Measurements from ENCODE around the gene ARHGAP20.

The ARHGAP20 gene

GRCh38 chr11:110654456-110654855, 57.8 kb downstream of the ARHGAP20 start:
- TF ChIP-seq ZBTB6 (tag by site-specific recombination; IDR thresholded peaks at IDR 0.05) (no peak), ZNF48 (tag by site-specific recombination; IDR thresholded peaks at IDR 0.05) (no peak), ZNF426 (tag by site-specific recombination; IDR thresholded peaks at IDR 0.05) (no peak), ZNF221 (tag by site-specific recombination; IDR thresholded peaks at IDR 0.05; ENCODE audit: borderline replicate concordance) (no peak), ZNF610 (tag by site-specific recombination; IDR thresholded peaks at IDR 0.05; ENCODE audit: borderline replicate concordance) (no peak), GLIS1 (tag by site-specific recombination; IDR thresholded peaks at IDR 0.05) (no peak), ZNF580 (tag by site-specific recombination; IDR thresholded peaks at IDR 0.05) (no peak), ZBTB48 (tag by site-specific recombination; IDR thresholded peaks at IDR 0.05) (no peak), ZNF175 (tag by site-specific recombination; IDR thresholded peaks at IDR 0.05) (no peak), TSHZ1 (tag by site-specific recombination; IDR thresholded peaks at IDR 0.05; ENCODE audit: borderline replicate concordance) (no peak), PRDM6 (tag by site-specific recombination; IDR thresholded peaks at IDR 0.05) (no peak), YY1 (tag by site-specific recombination; IDR thresholded peaks at IDR 0.05) (no peak), ZNF239 (tag by site-specific recombination; IDR thresholded peaks at IDR 0.05) (no peak), ZNF624 (tag by site-specific recombination; IDR thresholded peaks at IDR 0.05) (no peak), KLF17 (tag by site-specific recombination; IDR thresholded peaks at IDR 0.05) (no peak), ZBTB20 (tag by site-specific recombination; IDR thresholded peaks at IDR 0.05) (no peak), WT1 (tag by site-specific recombination; IDR thresholded peaks at IDR 0.05) (no peak), ZNF394 (tag by site-specific recombination; IDR thresholded peaks at IDR 0.05; ENCODE audit: borderline replicate concordance) (no peak)
- Histone ChIP-seq H3K4me1 (ENCODE audit: control insufficient read depth, insufficient read depth, low read length) (no peaks in the 10 kb centered on the region), H3K4me3 (ENCODE audit: low read depth, low read length) (no peak overlapping the region), H3K9me3 (ENCODE audit: control insufficient read depth, insufficient read depth, low read depth, low read length) (no peaks in the 10 kb centered on the region), H3K27ac (ENCODE audit: extremely low read depth, low read depth, low read length) (no peak overlapping the region), H3K36me3 (ENCODE audit: control insufficient read depth in 2 of 2, insufficient read depth in 1 of 2, low read length in 2 of 2) (no peaks in the 10 kb centered on the region)
- POLR2A ChIA-PET, result no interaction called here
- CTCF ChIA-PET, result no interaction called here

- CTCF ChIA-PET, result no interaction called here
- Histone ChIP-seq H3K36me3 (ENCODE audit: control insufficient read depth in 2 of 2, insufficient read depth in 1 of 2, low read length in 2 of 2) (no peaks in the 10 kb centered on the region), H3K27ac (ENCODE audit: extremely low read depth, low read depth, low read length) (no peak overlapping the region), H3K4me1 (ENCODE audit: control insufficient read depth, insufficient read depth, low read length) (no peaks in the 10 kb centered on the region), H3K4me3 (ENCODE audit: low read depth, low read length) (no peak overlapping the region), H3K9me3 (ENCODE audit: control insufficient read depth, insufficient read depth, low read depth, low read length) (no peaks in the 10 kb centered on the region)
- POLR2A ChIA-PET, result no interaction called here
- no peak for TF ChIP-seq ZNF843 (tag by site-specific recombination; IDR thresholded peaks at IDR 0.05)
- TF ChIP-seq SALL2 (tag by site-specific recombination; IDR thresholded peaks at IDR 0.05; ENCODE audit: borderline replicate concordance), result no peak
- TF ChIP-seq ZNF449 (tag by site-specific recombination; IDR thresholded peaks at IDR 0.05), result no peak
- TF ChIP-seq ZNF335 (tag by site-specific recombination; conservative IDR thresholded peaks at IDR 0.05), result no peak
- no peak for TF ChIP-seq ZNF19 (tag by site-specific recombination; IDR thresholded peaks at IDR 0.05; ENCODE audit: low read depth)
- TF ChIP-seq ZNF121 (tag by site-specific recombination; IDR thresholded peaks at IDR 0.05), result no peak
- no peak for TF ChIP-seq ZNF221 (tag by site-specific recombination; IDR thresholded peaks at IDR 0.05; ENCODE audit: borderline replicate concordance)
- TF ChIP-seq ZBTB49 (tag by site-specific recombination; IDR thresholded peaks at IDR 0.05; ENCODE audit: low read depth), result no peak
Observed at GRCh38 chr11:110645253-110645652, 67.0 kb downstream of the ARHGAP20 start.
